Medulla oblongata (tissue), 1 donor: ENCODE results near the gene OTUB1.

ENCODE experiments used
- DNase-seq: peaks from one replicate; pipeline ENCODE4 v3.0.0-alpha.2; 2015; ENCODE audit errors: extremely low spot score

OTUB1 gene

DNA sequence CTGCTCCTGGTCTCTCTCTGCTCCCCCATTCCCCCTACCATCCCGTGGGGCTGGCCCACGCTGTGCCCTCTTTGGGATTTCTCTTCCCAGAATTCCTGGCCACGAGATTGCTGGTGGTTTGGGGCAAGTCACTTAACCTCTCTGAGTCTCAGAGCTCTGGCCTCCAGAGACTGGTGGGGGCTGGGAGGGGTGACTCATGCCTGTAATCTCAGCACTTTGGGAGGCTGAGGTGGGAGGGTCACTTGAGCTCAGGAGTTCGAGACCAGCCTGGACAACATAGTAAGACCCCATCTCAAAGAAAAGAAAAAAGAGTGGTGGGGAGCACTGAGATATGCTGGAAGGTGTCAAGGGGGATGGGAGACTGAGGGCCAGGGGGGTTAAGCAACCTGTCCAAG lies 18.3 kb downstream of the OTUB1 start:
- no peak for DNase-seq

GRCh38 chr11:64005691-64006090 lies 19.5 kb downstream of the OTUB1 start:
- no peak for DNase-seq

DNA sequence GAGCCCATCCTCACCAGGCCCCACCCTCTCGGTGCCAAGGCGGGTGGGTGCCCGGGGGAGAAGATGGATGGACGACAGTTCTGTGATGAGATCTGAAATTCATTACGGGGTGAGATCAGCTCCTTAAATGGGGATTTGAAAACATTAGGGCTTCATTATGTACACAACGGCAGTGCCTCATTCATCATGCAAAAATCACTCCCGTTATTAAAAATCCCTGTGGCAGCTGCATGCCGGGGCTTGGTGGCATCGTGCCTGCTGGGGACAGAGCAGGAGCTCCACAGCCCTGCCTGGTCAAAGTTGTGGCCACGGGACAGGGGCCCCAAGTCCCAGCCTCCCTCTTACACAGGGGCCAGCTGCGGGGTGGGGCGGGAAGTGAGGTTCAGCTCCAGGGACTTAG lies 20.2 kb downstream of the OTUB1 start:
- DNase-seq, result no peak

DNA sequence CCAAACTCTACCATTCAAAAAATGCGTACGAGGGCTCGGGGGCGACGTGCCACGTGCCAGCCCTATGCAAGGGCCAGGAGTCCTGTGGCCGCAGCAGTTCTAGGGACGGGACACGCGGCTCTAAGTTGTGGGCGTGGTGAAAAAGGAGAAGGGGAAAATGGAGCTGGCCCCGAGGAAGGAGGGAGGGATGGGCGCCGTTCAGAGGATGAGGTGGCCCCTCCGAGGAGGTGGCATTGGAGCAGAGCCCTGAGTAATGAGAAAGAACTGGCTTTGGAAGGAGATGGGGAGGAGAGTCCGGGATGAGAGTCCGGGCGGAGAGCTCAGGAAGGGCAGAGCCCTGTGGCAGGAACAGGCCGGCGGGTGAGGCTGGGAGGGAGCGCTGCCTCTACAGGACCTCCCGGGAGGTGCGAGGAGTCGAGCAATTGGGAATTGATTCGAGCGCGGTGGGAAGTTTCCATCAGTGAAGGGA lies 21.0 kb downstream of the OTUB1 start:
- DNase-seq, result peak; percentile 30

DNA sequence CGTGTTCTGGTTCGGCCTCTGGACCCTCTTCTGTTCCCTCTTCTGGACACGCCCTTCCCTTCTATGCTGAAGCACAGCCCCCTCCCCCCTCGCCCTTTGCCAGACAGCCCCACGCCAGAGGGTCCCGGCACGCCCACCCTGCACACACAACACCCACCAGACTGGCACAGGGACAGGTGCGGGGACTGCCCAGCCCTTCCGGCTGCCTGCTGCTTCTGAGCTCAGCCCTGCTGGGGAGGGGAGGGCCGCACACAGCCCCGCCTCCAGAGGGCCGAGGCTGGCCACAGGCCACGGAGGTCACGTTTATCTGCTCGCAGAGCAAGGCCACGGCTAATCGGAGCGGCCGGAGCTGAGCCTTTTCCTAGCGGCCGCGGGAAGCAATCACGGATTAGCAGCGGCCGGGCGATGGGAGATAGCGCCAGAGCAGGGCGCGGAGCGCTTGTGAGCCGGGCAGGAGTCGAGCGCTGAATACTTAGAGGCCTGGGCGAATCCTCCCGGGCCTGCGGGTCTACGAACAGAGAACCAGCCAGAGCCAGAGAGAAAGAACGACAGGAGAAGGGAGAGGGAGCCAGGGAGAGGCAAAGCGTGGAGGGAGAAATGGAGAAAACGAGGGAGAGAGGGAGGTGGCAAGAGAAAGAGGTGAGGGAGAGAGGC lies 21.5 kb downstream of the OTUB1 start:
- peak; percentile 49 for DNase-seq

- no peak for DNase-seq
These were observed 22.2 kb downstream of the OTUB1 start for GRCh38 chr11:64008283-64008913.

DNA sequence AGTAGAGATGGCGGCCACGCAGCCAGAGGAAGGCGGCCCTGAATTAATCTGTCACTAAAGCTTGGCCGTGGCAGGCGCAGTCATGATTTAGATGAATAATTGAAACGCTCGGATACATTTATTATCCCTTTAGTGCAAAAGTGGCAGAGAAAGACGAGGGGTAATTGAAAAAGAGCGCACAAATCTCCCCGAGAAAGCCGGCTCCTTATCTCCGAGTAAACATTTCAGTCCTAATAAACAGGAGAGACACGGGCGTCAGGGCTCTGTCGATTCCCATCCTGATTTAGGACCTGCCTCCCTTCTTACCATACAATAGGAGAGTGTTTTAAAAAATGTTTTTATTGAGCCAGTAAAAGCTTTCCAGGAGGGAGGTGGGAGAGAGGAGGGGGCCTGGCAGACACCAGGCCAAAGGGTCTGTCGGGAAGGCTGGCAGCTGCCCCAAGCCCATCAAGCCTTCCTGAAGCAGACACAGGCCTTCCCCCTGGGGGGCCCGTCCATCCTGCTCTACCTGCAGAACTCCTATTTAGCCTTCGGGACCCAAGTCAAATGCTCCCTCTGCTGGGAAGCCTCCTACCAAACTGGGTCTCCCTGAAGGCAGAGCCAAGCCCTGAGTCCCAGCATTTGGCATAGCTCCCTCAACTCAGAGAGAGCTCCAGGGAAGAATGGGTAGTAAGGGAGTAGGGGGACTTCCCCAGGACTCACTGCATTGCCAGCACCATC lies 22.8 kb downstream of the OTUB1 start:
- no peak for DNase-seq

DNA sequence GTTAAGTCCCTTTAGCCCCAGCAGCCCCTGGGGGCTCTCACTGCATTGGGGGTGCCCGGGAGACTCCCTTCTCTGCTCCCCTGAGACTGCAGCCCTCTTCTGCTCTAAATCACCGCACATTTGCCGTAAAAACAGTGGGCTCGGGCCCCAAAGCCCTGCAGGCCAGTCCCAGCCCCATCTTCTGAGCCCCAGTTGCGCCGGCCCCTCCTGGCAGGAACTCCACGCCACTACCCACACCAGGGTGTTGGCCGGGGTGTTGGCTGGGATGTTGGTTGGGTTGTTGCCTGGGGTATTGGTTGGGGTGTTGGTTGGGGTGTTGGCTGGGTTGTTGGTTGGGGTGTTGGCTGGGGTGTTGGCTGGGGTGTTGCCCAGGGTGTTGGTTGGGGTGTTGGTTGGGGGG lies 23.5 kb downstream of the OTUB1 start:
- no peak for DNase-seq

GRCh38 chr11:64010783-64011182 lies 24.5 kb downstream of the OTUB1 start:
- no peak for DNase-seq

- DNase-seq, result no peak
These were observed 25.1 kb downstream of the OTUB1 start for GRCh38 chr11:64011371-64011770.

GRCh38 chr11:64013141-64013896 lies 27.1 kb downstream of the OTUB1 start:
- DNase-seq, result no peak

DNA sequence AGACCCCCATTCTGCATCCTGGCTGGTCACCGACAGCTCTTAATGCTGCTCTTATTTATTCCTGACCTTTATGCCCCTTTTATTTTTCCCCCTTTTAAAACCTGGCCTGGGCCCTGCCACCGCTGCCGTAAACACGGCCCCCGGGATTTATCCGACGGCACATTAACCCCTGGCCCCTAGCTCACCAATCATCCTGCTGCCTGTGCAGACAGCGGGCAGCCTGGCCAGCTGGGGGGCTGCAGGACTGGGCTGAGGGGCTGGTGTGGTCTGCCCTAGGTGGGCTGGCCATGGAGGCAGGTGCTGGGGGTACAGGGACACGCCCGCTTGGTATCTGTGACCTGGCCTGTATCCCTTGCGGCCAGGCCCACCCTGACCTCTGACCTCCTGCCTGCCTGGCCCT lies 28.1 kb downstream of the OTUB1 start:
- no peak for DNase-seq

- DNase-seq, result no peak
These were observed 29.3 kb downstream of the OTUB1 start for GRCh38 chr11:64015510-64015909.

- DNase-seq, result no peak
These were observed 30.0 kb downstream of the OTUB1 start for GRCh38 chr11:64015935-64016845.

GRCh38 chr11:64017945-64018224 lies 31.6 kb downstream of the OTUB1 start:
- DNase-seq, result no peak

GRCh38 chr11:64018310-64018709 lies 32.1 kb downstream of the OTUB1 start:
- no peak for DNase-seq

GRCh38 chr11:64019106-64020037 lies 33.1 kb downstream of the OTUB1 start:
- no peak for DNase-seq

DNA sequence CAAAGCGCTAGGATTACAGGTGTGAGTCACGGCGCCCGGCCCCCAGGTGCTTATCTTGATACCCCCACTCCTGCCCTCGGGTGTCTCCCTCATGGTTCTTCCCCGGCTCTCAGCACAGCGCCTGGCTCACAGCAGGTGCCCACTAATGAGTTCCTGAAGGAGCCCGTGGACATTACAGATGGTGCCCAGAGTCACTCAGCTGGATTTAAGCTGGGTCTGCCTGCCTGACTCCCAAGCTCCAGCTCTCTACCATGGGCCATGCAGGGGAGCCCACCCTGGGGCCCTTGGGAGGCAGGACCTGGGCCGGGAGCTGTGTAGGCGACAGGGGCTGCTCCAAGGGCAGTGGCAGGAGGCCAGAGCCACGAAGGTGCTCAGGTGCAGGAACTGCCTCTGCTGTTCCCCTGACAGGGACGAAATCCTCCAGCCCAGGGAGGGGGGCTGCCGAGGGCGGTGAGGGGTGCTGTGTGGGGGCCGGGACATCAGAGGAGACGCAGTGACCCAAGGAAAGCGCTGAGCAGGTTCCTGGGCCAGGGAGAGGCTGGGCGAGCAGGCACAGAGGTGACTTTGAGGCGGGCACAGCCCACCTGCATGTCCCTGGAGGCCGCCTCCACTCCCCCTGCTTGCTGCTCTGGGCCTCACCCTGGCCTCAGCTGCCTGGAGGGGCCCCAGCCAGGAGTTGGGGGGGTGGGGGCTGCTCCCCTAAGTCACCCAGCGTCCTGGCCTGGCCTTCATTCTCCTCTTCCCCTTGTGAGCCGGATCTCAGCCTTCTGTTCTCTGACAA lies 34.9 kb downstream of the OTUB1 start:
- DNase-seq, result no peak

- DNase-seq, result no peak
These were observed 35.5 kb downstream of the OTUB1 start for GRCh38 chr11:64021757-64022093.
